ACC112 (cell line): ENCODE data around the gene PTH1R.

Experiments
- H2AFZ ChIP-seq: fragments of 200-600 bp; sonication (generic); one replicate; pipeline ENCODE4 v1.6.0; 2017; ENCODE audit warnings: antibody characterized with exemption, low read length; ENCODE audit not compliant: unreplicated experiment
- H3K27ac ChIP-seq: fragments of 200-600 bp; sonication (generic); 2 replicates; pipeline ENCODE4 v1.5.1; 2014; ENCODE audit warnings: low read depth, mild to moderate bottlenecking, antibody characterized with exemption, low read length, moderate library complexity
- H3K27me3 ChIP-seq: fragments of 200-600 bp; sonication (generic); 2 replicates; pipeline ENCODE4 v1.6.1; 2014; ENCODE audit warnings: mild to moderate bottlenecking, antibody characterized with exemption, low read length, moderate library complexity, mixed read lengths; ENCODE audit not compliant: insufficient read depth
- H3K36me3 ChIP-seq: fragments of 200-600 bp; sonication (generic); 2 replicates; pipeline ENCODE4 v1.6.1; 2016; ENCODE audit warnings: mild to moderate bottlenecking, antibody characterized with exemption, low read length, moderate library complexity, mixed read lengths; ENCODE audit not compliant: insufficient read depth
- H3K4me1 ChIP-seq: fragments of 200-600 bp; sonication (generic); one replicate; pipeline ENCODE4 v1.6.1; 2016; ENCODE audit warnings: low read length, mixed read lengths; ENCODE audit not compliant: insufficient read depth, unreplicated experiment, control insufficient read depth
- H3K4me3 ChIP-seq: fragments of 200-600 bp; sonication (generic); 2 replicates; pipeline ENCODE4 v1.5.1; 2014; ENCODE audit warnings: mild to moderate bottlenecking, low read depth, low read length
- H3K79me2 ChIP-seq: fragments of 200-600 bp; sonication (generic); one replicate; pipeline ENCODE4 v1.6.0; 2016; ENCODE audit warnings: low read length; ENCODE audit not compliant: control insufficient read depth, unreplicated experiment, insufficient read depth

The PTH1R gene

GRCh38 chr3:46916799-46917198 is 39.3 kb downstream of the PTH1R start:
- no peak overlapping the region for H3K27ac ChIP-seq
- H2AFZ ChIP-seq: no peak overlapping the region
- peaks cover 50% of the 10 kb centered on the region for H3K36me3 ChIP-seq
- no peaks in the 10 kb centered on the region for H3K27me3 ChIP-seq
- H3K4me1 ChIP-seq: peaks cover 8% of the 10 kb centered on the region
- H3K79me2 ChIP-seq: no peaks in the 10 kb centered on the region
- no peak overlapping the region for H3K4me3 ChIP-seq

GRCh38 chr3:46917257-46917656 is 39.7 kb downstream of the PTH1R start:
- Histone ChIP-seq H3K4me1 (peaks cover 8% of the 10 kb centered on the region), H3K27me3 (no peaks in the 10 kb centered on the region), H3K79me2 (no peaks in the 10 kb centered on the region), H3K27ac (no peak overlapping the region), H3K4me3 (no peak overlapping the region), H2AFZ (no peak overlapping the region), H3K36me3 (peaks cover 55% of the 10 kb centered on the region)

- no peaks in the 10 kb centered on the region for H3K27me3 ChIP-seq
- H3K79me2 ChIP-seq: no peaks in the 10 kb centered on the region
- peaks cover 8% of the 10 kb centered on the region for H3K4me1 ChIP-seq
- no peak overlapping the region for H3K27ac ChIP-seq
- H3K4me3 ChIP-seq: no peak overlapping the region
- H2AFZ ChIP-seq: no peak overlapping the region
- peaks cover 64% of the 10 kb centered on the region for H3K36me3 ChIP-seq
Observed at GRCh38 chr3:46918202-46918601, 40.7 kb downstream of the PTH1R start.

GRCh38 chr3:46918634-46919033 is 41.1 kb downstream of the PTH1R start:
- Histone ChIP-seq H2AFZ (no peak overlapping the region), H3K27me3 (no peaks in the 10 kb centered on the region), H3K79me2 (no peaks in the 10 kb centered on the region), H3K4me3 (no peak overlapping the region), H3K36me3 (peaks cover 66% of the 10 kb centered on the region), H3K4me1 (peaks cover 4% of the 10 kb centered on the region), H3K27ac (no peak overlapping the region)

- Histone ChIP-seq H3K4me3 (no peak overlapping the region), H2AFZ (no peak overlapping the region), H3K36me3 (peaks cover 66% of the 10 kb centered on the region), H3K27ac (no peak overlapping the region), H3K79me2 (no peaks in the 10 kb centered on the region), H3K27me3 (no peaks in the 10 kb centered on the region), H3K4me1 (peaks cover 4% of the 10 kb centered on the region)
Observed at GRCh38 chr3:46921041-46921440, 43.5 kb downstream of the PTH1R start.

- H3K36me3 ChIP-seq: peaks cover 65% of the 10 kb centered on the region
- peaks cover 9% of the 10 kb centered on the region for H3K4me1 ChIP-seq
- peaks cover 3% of the 10 kb centered on the region for H3K79me2 ChIP-seq
- H3K27me3 ChIP-seq: no peaks in the 10 kb centered on the region
- H2AFZ ChIP-seq: no peak overlapping the region
- no peak overlapping the region for H3K27ac ChIP-seq
- no peak overlapping the region for H3K4me3 ChIP-seq
Observed at GRCh38 chr3:46921871-46922271, 44.4 kb downstream of the PTH1R start.

- no peaks in the 10 kb centered on the region for H3K27me3 ChIP-seq
- H3K4me1 ChIP-seq: peaks cover 9% of the 10 kb centered on the region
- no peak overlapping the region for H3K4me3 ChIP-seq
- H3K36me3 ChIP-seq: peaks cover 60% of the 10 kb centered on the region
- H2AFZ ChIP-seq: no peak overlapping the region
- no peak overlapping the region for H3K27ac ChIP-seq
- peaks cover 8% of the 10 kb centered on the region for H3K79me2 ChIP-seq
Observed at GRCh38 chr3:46922426-46922825, 44.9 kb downstream of the PTH1R start.

- Histone ChIP-seq H2AFZ (no peak overlapping the region), H3K4me1 (peaks cover 9% of the 10 kb centered on the region), H3K79me2 (peaks cover 13% of the 10 kb centered on the region), H3K36me3 (peaks cover 54% of the 10 kb centered on the region), H3K4me3 (no peak overlapping the region), H3K27ac (no peak overlapping the region), H3K27me3 (no peaks in the 10 kb centered on the region)
Observed at GRCh38 chr3:46922871-46923558, 45.5 kb downstream of the PTH1R start.

GRCh38 chr3:46923559-46924350 is 46.2 kb downstream of the PTH1R start:
- Histone ChIP-seq H3K27ac (no peak overlapping the region), H3K27me3 (no peaks in the 10 kb centered on the region), H2AFZ (no peak overlapping the region), H3K79me2 (peaks cover 18% of the 10 kb centered on the region), H3K36me3 (peaks cover 46% of the 10 kb centered on the region), H3K4me1 (peaks cover 9% of the 10 kb centered on the region), H3K4me3 (no peak overlapping the region)

GRCh38 chr3:46924921-46925584 is 47.5 kb downstream of the PTH1R start:
- Histone ChIP-seq H2AFZ (no peak overlapping the region), H3K79me2 (peaks cover 29% of the 10 kb centered on the region), H3K4me1 (peaks cover 10% of the 10 kb centered on the region), H3K27ac (0 out of 2 replicates have a peak overlapping the region, but pooled peaks have one; percentile 71), H3K4me3 (no peak overlapping the region), H3K27me3 (no peaks in the 10 kb centered on the region), H3K36me3 (peaks cover 33% of the 10 kb centered on the region)
